Colonic mucosa (tissue), 4 donors: ENCODE measurements around the gene MRPL23. TPM values are rescaled to one million over a fixed set of nuclear protein-coding genes. Genes with fewer than 3 reads are reported as not detected.

ENCODE experiments used
- DNase-seq: peaks from one replicate; pipeline ENCODE4 v3.0.0-alpha.2; 2020
- H3K27ac ChIP-seq: fragments of 200-600 bp; one replicate; pipeline ENCODE4 v1.8.0; 2021
- H3K27me3 ChIP-seq: fragments of 200-600 bp; one replicate; pipeline ENCODE4 v1.8.0; 2021
- H3K36me3 ChIP-seq: fragments of 200-600 bp; one replicate; pipeline ENCODE4 v1.8.0; 2021
- H3K4me1 ChIP-seq: fragments of 200-600 bp; one replicate; pipeline ENCODE4 v1.8.0; 2021; ENCODE audit warnings: mild to moderate bottlenecking
- H3K4me3 ChIP-seq: fragments of 200-600 bp; one replicate; pipeline ENCODE4 v1.8.0; 2021
- H3K9ac ChIP-seq, 2 donors: one replicate each; pipeline ENCODE4 v1.7.0; 2013; ENCODE audit warnings: control low read depth in 2 of 2, low read depth in 2 of 2, low read length in 2 of 2
- H3K9me3 ChIP-seq: fragments of 200-600 bp; one replicate; pipeline ENCODE4 v1.8.0; 2021
- intact Hi-C: fragments of 100-400 bp; cut with DNase I; formaldehyde crosslinking; loops from one replicate; pipeline ENCODE4 v1.14.1; 2022
- total RNA-seq, 2 donors: library from RNA; stranded (reverse); fragmentation: NEBNext Ultra II Directional in 1 of 2; extraction: Animal tissue kit (Norgen Biotek cat#: 25700) in 1 of 2; gene quantifications; one replicate each; pipeline ENCODE4 v1.2.1, GENCODE V29; 2021
- TF ChIP-seq, protein P1 (sequence below): fragments of 200-600 bp; IDR thresholded peaks from one replicate; pipeline ENCODE4 v1.8.0; 2022; ENCODE audit warnings: antibody characterized with exemption, mild to moderate bottlenecking
- donor health status: healthy.
- donor health status: DM: no; HTN: no; CAD: no.
- donor health status: DM: no; HTN: no; CAD: no.

MRPL23 gene
- total RNA-seq, 2 donors from 2014 or later: 89.4 to 140 TPM

DNA sequence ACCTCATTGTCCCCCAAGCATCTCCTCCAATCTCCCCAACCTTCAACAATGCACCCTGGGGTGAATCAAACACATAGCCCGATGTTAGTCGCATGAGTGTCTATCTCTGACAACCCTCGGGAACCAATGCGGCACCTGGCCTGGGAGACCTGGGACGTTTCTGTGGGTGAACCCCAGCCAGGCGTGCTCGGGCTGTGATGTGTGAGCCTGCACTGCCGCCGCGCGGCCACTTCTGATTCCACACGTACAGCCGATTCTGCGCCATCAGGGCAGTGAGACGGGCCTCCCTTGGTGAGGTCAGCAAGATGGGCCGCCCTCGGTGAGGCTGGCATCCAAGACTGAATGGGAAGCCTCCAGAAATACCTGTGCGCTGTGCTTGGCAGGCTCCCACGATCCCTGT lies 55.7 kb downstream of the MRPL23 start:
- DNase-seq: no peak
- Histone ChIP-seq H3K36me3 (no peaks in the 10 kb centered on the region), H3K9me3 (no peaks in the 10 kb centered on the region), H3K27me3 (no peaks in the 10 kb centered on the region), H3K9ac (no peak overlapping the region), H3K4me1 (no peaks in the 10 kb centered on the region), H3K4me3 (no peak overlapping the region), H3K27ac (no peak overlapping the region)
- TF ChIP-seq, protein P1, sequence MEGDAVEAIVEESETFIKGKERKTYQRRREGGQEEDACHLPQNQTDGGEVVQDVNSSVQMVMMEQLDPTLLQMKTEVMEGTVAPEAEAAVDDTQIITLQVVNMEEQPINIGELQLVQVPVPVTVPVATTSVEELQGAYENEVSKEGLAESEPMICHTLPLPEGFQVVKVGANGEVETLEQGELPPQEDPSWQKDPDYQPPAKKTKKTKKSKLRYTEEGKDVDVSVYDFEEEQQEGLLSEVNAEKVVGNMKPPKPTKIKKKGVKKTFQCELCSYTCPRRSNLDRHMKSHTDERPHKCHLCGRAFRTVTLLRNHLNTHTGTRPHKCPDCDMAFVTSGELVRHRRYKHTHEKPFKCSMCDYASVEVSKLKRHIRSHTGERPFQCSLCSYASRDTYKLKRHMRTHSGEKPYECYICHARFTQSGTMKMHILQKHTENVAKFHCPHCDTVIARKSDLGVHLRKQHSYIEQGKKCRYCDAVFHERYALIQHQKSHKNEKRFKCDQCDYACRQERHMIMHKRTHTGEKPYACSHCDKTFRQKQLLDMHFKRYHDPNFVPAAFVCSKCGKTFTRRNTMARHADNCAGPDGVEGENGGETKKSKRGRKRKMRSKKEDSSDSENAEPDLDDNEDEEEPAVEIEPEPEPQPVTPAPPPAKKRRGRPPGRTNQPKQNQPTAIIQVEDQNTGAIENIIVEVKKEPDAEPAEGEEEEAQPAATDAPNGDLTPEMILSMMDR: no peak
- intact Hi-C loops: no loop called here

DNA sequence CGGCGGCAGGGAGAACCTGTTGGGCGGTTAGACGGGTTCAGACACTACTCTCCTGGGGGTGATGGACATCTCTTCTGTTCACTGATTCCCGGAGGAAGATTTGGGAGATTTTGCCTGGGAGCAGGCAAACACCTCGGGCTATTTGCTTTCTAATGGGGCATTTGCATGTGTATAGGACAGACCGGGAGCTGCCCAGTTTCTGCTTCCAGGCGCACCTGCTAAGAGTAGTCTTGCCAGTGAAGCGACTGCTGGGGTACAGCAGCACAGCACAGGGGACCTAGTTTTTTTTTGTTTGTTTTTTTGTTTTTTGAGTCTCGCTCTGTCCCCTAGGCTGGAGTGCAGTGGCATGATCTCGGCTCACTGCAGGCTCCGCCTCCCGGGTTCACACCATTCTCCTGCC lies 57.3 kb downstream of the MRPL23 start:
- Histone ChIP-seq H3K4me1 (no peaks in the 10 kb centered on the region), H3K9me3 (no peaks in the 10 kb centered on the region), H3K27ac (no peak overlapping the region), H3K9ac (no peak overlapping the region), H3K27me3 (no peaks in the 10 kb centered on the region), H3K36me3 (no peaks in the 10 kb centered on the region), H3K4me3 (no peak overlapping the region)
- DNase-seq: no peak
- intact Hi-C loops: no loop called here
- TF ChIP-seq, protein P1: no peak

Other genes with a start within 250 kb of the MRPL23 start
- gene IFITM10, start 196.7 kb upstream of the MRPL23 start, total RNA-seq: 1 to 10 TPM in 1 of 2 donors, under 1 TPM in 1; 0.42 to 1.1 TPM
- 100 to 1,000 TPM; 633 to 887 TPM for gene CTSD, start 183.4 kb upstream of the MRPL23 start, total RNA-seq
- gene SYT8, start 112.3 kb upstream of the MRPL23 start, total RNA-seq: 1 to 10 TPM; 1.7 to 3.5 TPM
- under 1 TPM in 1 of 2 donors, not detected in 1; 0.94 TPM for gene TNNI2, start 108.4 kb upstream of the MRPL23 start, total RNA-seq
- 10 to 100 TPM; 18.9 to 23.0 TPM for gene LSP1, start 94.2 kb upstream of the MRPL23 start, total RNA-seq
- not detected for gene PRR33, start 55.4 kb upstream of the MRPL23 start, total RNA-seq
- under 1 TPM in 1 of 2 donors, not detected in 1; 0.72 TPM for gene TNNT3, start 27.6 kb upstream of the MRPL23 start, total RNA-seq
- gene H19, start 50.5 kb downstream of the MRPL23 start, total RNA-seq: 10 to 100 TPM in 1 of 2 donors, 1 to 10 TPM in 1; 4.7 to 32.9 TPM
- gene IGF2, start 192.1 kb downstream of the MRPL23 start, total RNA-seq: 1 to 10 TPM; 4.1 to 9.2 TPM
- gene INS, start 213.9 kb downstream of the MRPL23 start, total RNA-seq: under 1 TPM in 1 of 2 donors, not detected in 1; 0.84 TPM
- under 1 TPM in 1 of 2 donors, not detected in 1; 0.15 TPM for gene TH, start 224.5 kb downstream of the MRPL23 start, total RNA-seq